GM12801 (cell line): ENCODE results near the gene FYCO1.

Experiments
- CTCF ChIP-seq: IDR thresholded peaks from one replicate; pipeline ENCODE4 v1.5.1; 2011; ENCODE audit warnings: control low read depth; ENCODE audit not compliant: insufficient read length; ENCODE audit errors: extremely low read depth

Gene FYCO1

DNA sequence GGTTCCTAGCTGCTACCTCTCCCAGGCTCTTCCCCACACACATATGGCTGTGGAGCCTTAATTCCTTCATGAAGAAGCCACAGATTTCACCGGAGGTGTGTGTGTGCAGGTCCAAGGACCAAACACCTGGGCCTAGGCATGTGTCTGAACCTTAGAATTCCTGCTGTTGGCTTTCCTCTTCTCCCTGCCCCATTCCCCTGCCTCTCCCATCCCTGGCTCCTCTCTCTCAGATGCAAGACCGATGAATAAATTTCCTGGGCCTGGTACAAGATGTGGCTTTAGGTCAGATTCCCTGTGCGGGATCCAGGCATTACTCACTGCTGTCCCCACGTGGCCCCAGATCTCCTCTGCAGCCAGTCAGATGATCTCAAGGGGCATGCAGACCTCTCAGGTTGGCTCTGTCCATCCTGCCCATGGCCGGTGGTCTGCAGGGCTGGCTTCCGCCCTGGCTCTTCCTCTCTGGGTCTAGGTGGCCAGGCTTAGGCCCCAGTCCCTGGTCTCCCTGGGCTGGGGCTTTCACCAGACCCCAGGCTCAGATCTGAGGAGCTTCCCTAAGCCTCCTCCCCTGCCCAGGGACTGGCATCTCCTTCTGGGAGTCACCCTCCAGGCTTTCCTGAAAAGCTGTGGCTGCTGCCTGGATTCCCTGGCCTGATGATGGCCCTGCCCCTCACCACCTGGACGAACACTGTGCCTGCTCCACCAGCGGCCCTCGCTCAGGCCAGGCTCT is 88.8 kb downstream of the FYCO1 start:
- no peak for TF ChIP-seq CTCF

DNA sequence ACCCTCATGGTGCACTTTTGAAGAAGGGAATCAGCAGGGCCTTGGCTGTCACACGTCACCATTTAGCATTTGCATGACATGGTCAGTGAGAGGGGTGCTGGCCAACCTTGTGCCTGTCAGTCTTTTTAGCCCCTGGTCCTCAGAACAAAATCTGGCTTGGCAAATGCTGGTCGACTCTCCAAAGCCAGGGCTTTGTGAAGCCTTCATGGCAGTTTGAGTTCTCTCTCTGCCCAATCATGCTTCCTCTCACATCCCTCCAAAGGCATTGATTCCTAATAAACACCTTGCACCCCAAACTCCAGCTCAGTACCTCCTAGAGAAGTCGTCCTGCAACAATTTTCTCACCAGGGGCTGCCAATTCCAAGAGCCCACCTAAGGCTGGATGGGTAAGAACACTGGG is 89.9 kb downstream of the FYCO1 start:
- TF ChIP-seq CTCF = no peak

GRCh38 chr3:45904931-45905330 is 90.7 kb downstream of the FYCO1 start:
- TF ChIP-seq CTCF = no peak

DNA sequence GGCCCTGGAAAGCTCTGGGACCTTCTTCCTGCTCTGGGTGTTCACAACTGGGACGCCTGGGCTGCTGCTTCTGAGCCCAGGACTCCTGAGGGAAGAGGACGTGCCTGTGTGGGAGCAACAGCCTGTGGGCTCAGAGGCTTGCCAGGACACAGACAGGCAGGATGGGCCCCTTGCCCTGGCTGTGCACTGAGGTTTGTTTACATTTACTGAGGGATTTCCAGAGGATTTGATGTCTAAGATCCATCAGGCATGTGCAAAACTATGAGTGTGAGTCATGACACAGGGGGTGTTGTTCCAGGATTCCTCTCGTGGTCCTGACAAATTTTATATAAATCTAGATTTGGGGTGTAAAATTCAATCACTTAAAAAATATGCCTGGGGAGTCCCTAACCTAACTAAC is 98.7 kb downstream of the FYCO1 start:
- TF ChIP-seq CTCF = no peak

- TF ChIP-seq CTCF = no peak
Measured at GRCh38 chr3:45895686-45896468, 99.7 kb downstream of the FYCO1 start.

- TF ChIP-seq CTCF = no peak
Measured at GRCh38 chr3:45894015-45894414, 101.6 kb downstream of the FYCO1 start.

DNA sequence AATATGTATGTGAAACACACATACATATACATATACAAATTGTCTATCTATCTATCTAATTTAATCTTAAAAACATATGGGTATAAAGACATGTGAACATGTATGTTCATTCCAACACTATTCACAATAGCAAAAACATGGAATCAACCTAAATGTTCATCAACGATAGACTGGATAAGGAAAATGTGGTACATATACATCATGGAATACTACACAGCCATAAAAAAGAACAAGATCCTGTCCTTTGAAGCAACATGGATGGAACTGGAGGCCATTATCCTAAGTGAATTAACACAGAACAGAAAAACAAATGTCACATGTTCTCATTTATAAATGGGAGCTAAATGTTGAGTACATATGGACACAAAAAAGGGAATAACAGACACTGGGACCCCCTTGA is 103.5 kb downstream of the FYCO1 start:
- TF ChIP-seq CTCF = no peak
